ENCODE measurements around the gene TP53I3.
A peak's percentile ranks its signal among the peaks of the same experiment; 100 is the strongest.
"Not testable (repeated sequence)": the region's sequence is repeated elsewhere in the genome, so short reads cannot be mapped to it uniquely, and the experiment has no call there.

TP53I3 gene

GRCh38 chr2:24046599-24046929 is 38.1 kb downstream of the TP53I3 start:
- WGBS (ENCODE audit: insufficient coverage), result 0% methylated on average over 1 of the region's 2 CpGs
- H3K4me1 ChIP-seq (ENCODE audit: control extremely low read depth in 1 of 4, control insufficient read depth in 4 of 4, insufficient read depth in 4 of 4, low read length in 3 of 4), result peaks cover 5 to 34% (median 27%) of the 10 kb centered on the region in 4 experiments
- peak in 1 of 3 donors; percentile 4 for DNase-seq
- H3K9me3 ChIP-seq (ENCODE audit: control extremely low read depth in 1 of 5, control insufficient read depth in 4 of 5, insufficient read depth in 2 of 5, low read depth in 1 of 5, low read length in 4 of 5), result no peaks in the 10 kb centered on the region
- peak overlapping the region in 6 of 7 experiments; percentile 81 to 94 (median 86) for H3K4me3 ChIP-seq (ENCODE audit: control insufficient read depth in 1 of 7, extremely low read depth in 1 of 7, insufficient read depth in 4 of 7, low read depth in 2 of 7, low read length in 6 of 7)
- peaks cover 0 to 31% (median 10%) of the 10 kb centered on the region in 5 experiments for H3K27me3 ChIP-seq (replicated peaks in 2 of 5; ENCODE audit: control insufficient read depth in 4 of 5, insufficient read depth in 5 of 5, low read length in 4 of 5)
- H3K27ac ChIP-seq (ENCODE audit: insufficient read depth in 1 of 2, low read depth in 1 of 2, low read length in 2 of 2, poor library complexity in 1 of 2, severe bottlenecking in 2 of 2), result peak overlapping the region in 1 of 2 experiments; percentile 68
- ChIA-PET POLR2A (interaction anchor here (1.3 kb wide), 1 partner anchor 30 kb away, joined by 12 read pairs; the partner anchor contains the start of gene SF3B6), CTCF (interaction anchor here (0.9 to 1.8 kb wide), 4 partner anchors 12 to 37 kb away, joined by 3 to 15 read pairs (median 5); no protein-coding TSS in a partner anchor)
- H3K36me3 ChIP-seq (ENCODE audit: control insufficient read depth in 4 of 4, insufficient read depth in 4 of 4, low read length in 3 of 4), result peaks cover 0 to 2% (median 0%) of the 10 kb centered on the region in 4 experiments

DNA sequence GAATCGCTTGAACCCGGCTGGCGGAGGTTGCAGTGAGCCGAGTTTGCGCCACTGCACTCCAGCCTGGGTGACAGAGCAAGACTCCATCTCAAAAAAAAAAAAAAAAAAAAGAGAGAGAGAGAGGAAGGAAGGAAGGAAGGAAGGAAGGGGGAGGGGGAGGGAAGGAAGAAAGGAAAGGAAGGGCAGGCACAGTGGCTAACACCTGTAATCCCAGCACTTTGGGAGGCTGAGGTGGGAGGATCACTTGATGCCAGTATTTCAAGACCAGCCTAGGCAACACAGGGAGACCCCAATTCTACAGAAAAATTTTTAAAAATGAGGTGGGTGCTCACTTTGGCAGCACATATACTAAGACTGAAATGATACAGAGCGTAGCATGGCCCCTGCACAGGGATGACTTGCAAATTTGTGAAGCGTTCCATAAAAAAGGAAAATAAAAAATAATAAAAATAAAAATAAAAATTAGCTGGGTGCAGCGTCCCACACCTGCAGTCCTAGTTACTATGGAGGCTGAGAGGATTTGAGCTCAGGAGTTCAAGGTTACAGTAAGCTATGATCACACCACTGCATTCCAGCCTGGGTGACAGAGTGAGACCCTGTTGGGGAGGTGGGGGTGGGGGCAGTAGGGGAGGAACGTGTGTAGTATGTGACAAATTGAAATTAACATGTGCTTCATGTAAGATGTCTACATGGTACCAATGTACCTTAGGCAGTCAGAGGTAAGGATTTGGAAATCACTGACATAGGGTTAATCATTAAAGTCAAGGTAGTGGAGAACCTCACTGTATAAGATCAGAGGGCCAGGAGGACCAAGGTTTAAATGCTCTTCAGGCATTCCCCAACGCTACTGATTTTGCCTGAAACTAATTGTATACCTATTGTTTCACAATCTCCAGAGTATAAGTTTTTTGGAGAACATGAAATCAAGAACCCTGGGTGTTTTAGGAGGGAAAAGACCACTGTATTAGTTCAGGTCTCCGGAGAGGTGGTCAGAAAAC is 38.8 kb downstream of the TP53I3 start:
- H3K4me1 ChIP-seq (ENCODE audit: control extremely low read depth in 1 of 4, control insufficient read depth in 4 of 4, insufficient read depth in 4 of 4, low read length in 3 of 4), result peaks cover 5 to 34% (median 27%) of the 10 kb centered on the region in 4 experiments
- H3K27me3 ChIP-seq (replicated peaks in 2 of 5; ENCODE audit: control insufficient read depth in 4 of 5, insufficient read depth in 5 of 5, low read length in 4 of 5), result peaks cover 0 to 26% (median 8%) of the 10 kb centered on the region in 5 experiments
- H3K36me3 ChIP-seq (ENCODE audit: control insufficient read depth in 4 of 4, insufficient read depth in 4 of 4, low read length in 3 of 4), result peaks cover 0 to 2% (median 0%) of the 10 kb centered on the region in 4 experiments
- WGBS (ENCODE audit: insufficient coverage), result 88% methylated on average over 4 of the region's 11 CpGs
- no peaks in the 10 kb centered on the region for H3K9me3 ChIP-seq (ENCODE audit: control extremely low read depth in 1 of 5, control insufficient read depth in 4 of 5, insufficient read depth in 2 of 5, low read depth in 1 of 5, low read length in 4 of 5)
- DNase-seq, result no peak
- H3K27ac ChIP-seq (ENCODE audit: insufficient read depth in 1 of 2, low read depth in 1 of 2, low read length in 2 of 2, poor library complexity in 1 of 2, severe bottlenecking in 2 of 2), result no peak overlapping the region
- POLR2A ChIA-PET, result interaction anchor here (1.3 kb wide), 1 partner anchor 31 kb away, joined by 12 read pairs; the partner anchor contains the start of gene SF3B6
- CTCF ChIA-PET, result no interaction called here
- H3K4me3 ChIP-seq (ENCODE audit: control insufficient read depth in 1 of 7, extremely low read depth in 1 of 7, insufficient read depth in 4 of 7, low read depth in 2 of 7, low read length in 6 of 7), result peak overlapping the region in 6 of 7 experiments; percentile 2 to 94 (median 86)

- Histone ChIP-seq H3K36me3 (ENCODE audit: control insufficient read depth in 4 of 4, insufficient read depth in 4 of 4, low read length in 3 of 4) (peaks cover 10 to 16% (median 12%) of the 10 kb centered on the region in 4 experiments), H3K4me1 (ENCODE audit: control extremely low read depth in 1 of 4, control insufficient read depth in 4 of 4, insufficient read depth in 4 of 4, low read length in 3 of 4) (peaks cover 5 to 16% (median 11%) of the 10 kb centered on the region in 4 experiments)
- not testable (repeated sequence) for H3K9me3 ChIP-seq (ENCODE audit: control extremely low read depth in 1 of 5, control insufficient read depth in 4 of 5, insufficient read depth in 2 of 5, low read depth in 1 of 5, low read length in 4 of 5); DNase-seq; H3K4me3 ChIP-seq (ENCODE audit: control insufficient read depth in 1 of 7, extremely low read depth in 1 of 7, insufficient read depth in 4 of 7, low read depth in 2 of 7, low read length in 6 of 7); H3K27me3 ChIP-seq (replicated peaks in 2 of 5; ENCODE audit: control insufficient read depth in 4 of 5, insufficient read depth in 5 of 5, low read length in 4 of 5); H3K27ac ChIP-seq (ENCODE audit: insufficient read depth in 1 of 2, low read depth in 1 of 2, low read length in 2 of 2, poor library complexity in 1 of 2, severe bottlenecking in 2 of 2)
- WGBS (ENCODE audit: insufficient coverage), result 100% methylated on average over 5 of the region's 6 CpGs
- CTCF ChIA-PET, result interaction anchor here (0.6 kb wide), 1 partner anchor 125 kb away, joined by 3 read pairs; no protein-coding TSS in a partner anchor
- POLR2A ChIA-PET, result interaction anchor here (0.7 kb wide), 1 partner anchor 1064 kb away, joined by 4 read pairs; no protein-coding TSS in a partner anchor
These were observed 41.5 kb downstream of the TP53I3 start for GRCh38 chr2:24043133-24043532.

DNA sequence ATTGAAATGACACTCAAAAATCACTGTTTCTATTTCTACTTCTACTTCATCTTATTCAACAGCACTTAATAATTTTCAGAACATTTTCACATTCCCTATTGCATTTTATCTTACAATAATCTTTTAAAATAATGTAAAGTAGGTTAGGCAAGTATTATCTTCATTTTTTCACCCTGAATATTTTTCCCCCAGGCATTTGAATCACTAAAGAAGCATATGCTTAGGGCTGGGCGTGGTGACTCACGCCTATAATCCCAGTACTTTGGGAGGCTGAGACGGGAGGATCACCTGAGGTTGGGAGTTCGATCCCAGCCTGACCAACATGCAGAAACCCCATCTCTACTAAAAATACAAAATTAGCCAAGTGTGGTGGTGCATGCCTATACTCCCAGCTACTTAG is 44.1 kb downstream of the TP53I3 start:
- no peak overlapping the region for H3K27ac ChIP-seq (ENCODE audit: insufficient read depth in 1 of 2, low read depth in 1 of 2, low read length in 2 of 2, poor library complexity in 1 of 2, severe bottlenecking in 2 of 2)
- H3K4me1 ChIP-seq (ENCODE audit: control extremely low read depth in 1 of 4, control insufficient read depth in 4 of 4, insufficient read depth in 4 of 4, low read length in 3 of 4), result no peaks in the 10 kb centered on the region
- no peaks in the 10 kb centered on the region for H3K9me3 ChIP-seq (ENCODE audit: control extremely low read depth in 1 of 5, control insufficient read depth in 4 of 5, insufficient read depth in 2 of 5, low read depth in 1 of 5, low read length in 4 of 5)
- H3K27me3 ChIP-seq (replicated peaks in 2 of 5; ENCODE audit: control insufficient read depth in 4 of 5, insufficient read depth in 5 of 5, low read length in 4 of 5), result no peaks in the 10 kb centered on the region
- no peak overlapping the region for H3K4me3 ChIP-seq (ENCODE audit: control insufficient read depth in 1 of 7, extremely low read depth in 1 of 7, insufficient read depth in 4 of 7, low read depth in 2 of 7, low read length in 6 of 7)
- peaks cover 12 to 30% (median 22%) of the 10 kb centered on the region in 4 experiments for H3K36me3 ChIP-seq (ENCODE audit: control insufficient read depth in 4 of 4, insufficient read depth in 4 of 4, low read length in 3 of 4)
- WGBS (ENCODE audit: insufficient coverage), result 100% methylated on average over 2 of the region's 4 CpGs
- DNase-seq, result no peak
- ChIA-PET POLR2A (interaction anchor here (0.6 kb wide), 1 partner anchor 768 kb away, joined by 3 read pairs; no protein-coding TSS in a partner anchor), CTCF (no interaction called here)

DNA sequence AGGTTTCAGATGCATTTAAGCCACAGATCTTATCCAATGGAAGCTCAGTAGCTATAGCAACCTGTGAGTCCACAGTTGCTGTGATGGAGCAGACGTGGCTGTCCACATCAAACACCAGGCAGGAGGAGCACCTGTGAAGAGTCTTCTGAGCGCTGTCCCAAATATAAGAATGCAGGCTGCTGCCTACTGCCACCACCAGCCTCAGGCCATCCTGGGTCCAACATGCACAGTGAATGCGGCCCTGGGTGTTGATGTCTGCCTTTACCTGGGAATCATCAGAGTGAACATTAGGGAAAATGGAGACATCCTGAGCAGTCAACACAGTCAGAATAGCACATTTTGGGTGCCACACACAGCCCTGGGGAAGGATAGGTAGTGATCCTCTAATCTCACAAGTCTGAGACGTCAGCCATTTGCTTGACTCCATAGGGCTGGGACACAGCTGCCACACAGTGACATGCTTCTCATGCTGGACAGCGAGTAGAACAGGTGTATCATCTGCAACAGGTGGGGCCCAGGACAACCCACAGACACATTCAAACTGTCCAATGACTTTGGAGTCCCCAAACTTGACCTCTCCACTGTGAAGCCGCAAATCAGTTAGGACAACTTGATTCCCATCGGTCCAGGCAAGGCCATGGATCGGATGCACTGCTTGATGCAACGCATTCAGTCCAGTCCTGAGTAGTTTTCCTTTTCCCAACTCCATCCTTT is 45.7 kb downstream of the TP53I3 start:
- CTCF ChIA-PET, result no interaction called here
- POLR2A ChIA-PET, result no interaction called here
- H3K36me3 ChIP-seq (ENCODE audit: control insufficient read depth in 4 of 4, insufficient read depth in 4 of 4, low read length in 3 of 4), result peaks cover 12 to 30% (median 23%) of the 10 kb centered on the region in 4 experiments
- no peaks in the 10 kb centered on the region for H3K27me3 ChIP-seq (replicated peaks in 2 of 5; ENCODE audit: control insufficient read depth in 4 of 5, insufficient read depth in 5 of 5, low read length in 4 of 5)
- peak overlapping the region in 1 of 2 experiments; percentile 23 for H3K27ac ChIP-seq (ENCODE audit: insufficient read depth in 1 of 2, low read depth in 1 of 2, low read length in 2 of 2, poor library complexity in 1 of 2, severe bottlenecking in 2 of 2)
- no peaks in the 10 kb centered on the region for H3K4me1 ChIP-seq (ENCODE audit: control extremely low read depth in 1 of 4, control insufficient read depth in 4 of 4, insufficient read depth in 4 of 4, low read length in 3 of 4)
- H3K9me3 ChIP-seq (ENCODE audit: control extremely low read depth in 1 of 5, control insufficient read depth in 4 of 5, insufficient read depth in 2 of 5, low read depth in 1 of 5, low read length in 4 of 5), result no peaks in the 10 kb centered on the region
- WGBS (ENCODE audit: insufficient coverage), result 95% methylated on average over 9 of the region's 9 CpGs
- no peak for DNase-seq
- H3K4me3 ChIP-seq (ENCODE audit: control insufficient read depth in 1 of 7, extremely low read depth in 1 of 7, insufficient read depth in 4 of 7, low read depth in 2 of 7, low read length in 6 of 7), result no peak overlapping the region
